Measurements from ENCODE around the gene P2RY8.
A peak's percentile ranks its signal among the peaks of the same experiment; 100 is the strongest.
"Not testable (repeated sequence)": the region's sequence is repeated elsewhere in the genome, so short reads cannot be mapped to it uniquely, and the experiment has no call there.

The P2RY8 gene

GRCh38 chrX:1486177-1486576 is 50.8 kb downstream of the P2RY8 start:
- no peak for DNase-seq (ENCODE audit: low read depth)

- DNase-seq (ENCODE audit: low read depth) = no peak
Measured at GRCh38 chrX:1485033-1485432, 52.0 kb downstream of the P2RY8 start.

GRCh38 chrX:1484638-1485019 is 52.4 kb downstream of the P2RY8 start:
- DNase-seq (ENCODE audit: low read depth) = no peak

GRCh38 chrX:1483843-1484637 is 52.9 kb downstream of the P2RY8 start:
- no peak for DNase-seq (ENCODE audit: low read depth)

- not testable (repeated sequence) for DNase-seq (ENCODE audit: low read depth)
Measured at GRCh38 chrX:1482530-1482928, 54.5 kb downstream of the P2RY8 start.

GRCh38 chrX:1481636-1482529 is 55.1 kb downstream of the P2RY8 start:
- DNase-seq (ENCODE audit: low read depth) = peak; percentile 54

- DNase-seq (ENCODE audit: low read depth) = no peak
Measured at GRCh38 chrX:1480082-1480785, 56.8 kb downstream of the P2RY8 start.

GRCh38 chrX:1477801-1478458 is 59.1 kb downstream of the P2RY8 start:
- DNase-seq (ENCODE audit: low read depth) = no peak

- no peak for DNase-seq (ENCODE audit: low read depth)
Measured at GRCh38 chrX:1477229-1477628, 59.8 kb downstream of the P2RY8 start.

GRCh38 chrX:1476682-1477081 is 60.3 kb downstream of the P2RY8 start:
- DNase-seq (ENCODE audit: low read depth) = no peak

GRCh38 chrX:1475881-1476280 is 61.1 kb downstream of the P2RY8 start:
- no peak for DNase-seq (ENCODE audit: low read depth)

GRCh38 chrX:1475481-1475880 is 61.5 kb downstream of the P2RY8 start:
- DNase-seq (ENCODE audit: low read depth) = no peak

- DNase-seq (ENCODE audit: low read depth) = not testable (repeated sequence)
Measured at GRCh38 chrX:1474593-1474992, 62.4 kb downstream of the P2RY8 start.

- no peak for DNase-seq (ENCODE audit: low read depth)
Measured at GRCh38 chrX:1472975-1473374, 64.0 kb downstream of the P2RY8 start.

GRCh38 chrX:1468250-1468772 is 68.7 kb downstream of the P2RY8 start:
- DNase-seq (ENCODE audit: low read depth) = peak; percentile 60

GRCh38 chrX:1466971-1467561 is 69.9 kb downstream of the P2RY8 start:
- no peak for DNase-seq (ENCODE audit: low read depth)

- DNase-seq (ENCODE audit: low read depth) = no peak
Measured at GRCh38 chrX:1466232-1466661, 70.7 kb downstream of the P2RY8 start.

- DNase-seq (ENCODE audit: low read depth) = no peak
Measured at GRCh38 chrX:1465286-1466231, 71.4 kb downstream of the P2RY8 start.

GRCh38 chrX:1464971-1465285 is 72.1 kb downstream of the P2RY8 start:
- no peak for DNase-seq (ENCODE audit: low read depth)

Data from stimulated activated CD8-positive, alpha-beta memory T cell treated with anti-CD3 and anti-CD28 coated beads, Interleukin-15, amount 100 ng/mL, for 1 hour (primary cell).